GM23338 (cell line): ENCODE measurements around the gene VWA7. TPM values are rescaled to one million over a fixed set of nuclear protein-coding genes. Genes with fewer than 3 reads are reported as not detected.
A peak's percentile ranks its signal among the peaks of the same experiment; 100 is the strongest.

Experiments used
- ATAC-seq: fragments of 200-7000 bp; cut with Tn5 transposase; 3 replicates; pipeline ENCODE4 v1.9.1; 2020
- DNase-seq: peaks from one replicate; pipeline ENCODE4 v3.0.0-alpha.2; 2015; ENCODE audit warnings: low spot score
- H2AFZ ChIP-seq: fragments of 200-600 bp; sonication (generic); 2 replicates; pipeline ENCODE4 v1.8.0; 2016; ENCODE audit warnings: antibody characterized with exemption, mild to moderate bottlenecking, moderate library complexity
- H3F3A ChIP-seq: fragments of 200-600 bp; sonication (generic); replicated peaks from 2 replicates; pipeline ENCODE4 v1.8.0; 2017; ENCODE audit warnings: antibody characterized with exemption, mixed run types, low read depth
- H3K27ac ChIP-seq: fragments of 200-600 bp; sonication (generic); 2 replicates; pipeline ENCODE4 v1.6.1; 2016; ENCODE audit warnings: low read depth
- H3K27me3 ChIP-seq: fragments of 200-600 bp; sonication (generic); 2 replicates; pipeline ENCODE4 v1.8.0; 2016; ENCODE audit warnings: mild to moderate bottlenecking, mixed run types, moderate library complexity; ENCODE audit not compliant: insufficient read depth
- H3K36me3 ChIP-seq: fragments of 200-600 bp; sonication (generic); 2 replicates; pipeline ENCODE4 v1.8.0; 2016; ENCODE audit warnings: mild to moderate bottlenecking; ENCODE audit not compliant: insufficient read depth
- H3K4me1 ChIP-seq: fragments of 200-600 bp; sonication (generic); 2 replicates; pipeline ENCODE4 v1.8.0; 2016; ENCODE audit warnings: mild to moderate bottlenecking, moderate library complexity; ENCODE audit not compliant: insufficient read depth
- H3K4me2 ChIP-seq: fragments of 200-600 bp; sonication (generic); 2 replicates; pipeline ENCODE4 v1.7.1; 2017; ENCODE audit warnings: mixed run types
- H3K4me3 ChIP-seq: fragments of 200-600 bp; sonication (generic); 2 replicates; pipeline ENCODE4 v1.6.1; 2016; ENCODE audit warnings: mixed run types
- H3K79me2 ChIP-seq: fragments of 200-600 bp; sonication (generic); replicated peaks from 2 replicates; pipeline ENCODE4 v1.8.0; 2017; ENCODE audit warnings: mild to moderate bottlenecking; ENCODE audit not compliant: insufficient read depth
- H3K9me2 ChIP-seq: fragments of 200-600 bp; sonication (generic); 2 replicates; pipeline ENCODE4 v1.8.0; 2017; ENCODE audit not compliant: insufficient read depth
- H4K20me1 ChIP-seq: fragments of 200-600 bp; sonication (generic); replicated peaks from 2 replicates; pipeline ENCODE4 v1.8.0; 2017; ENCODE audit warnings: mild to moderate bottlenecking; ENCODE audit not compliant: insufficient read depth
- H3K27ac Mint-ChIP-seq: 2 replicates; pipeline ENCODE4 v1.8.0; 2020; ENCODE audit warnings: inconsistent platforms, mild to moderate bottlenecking, moderate library complexity, mixed read lengths
- H3K27me3 Mint-ChIP-seq: 3 replicates; pipeline ENCODE4 v1.8.0; 2022; ENCODE audit warnings: low read depth, mild to moderate bottlenecking, moderate library complexity, mixed read lengths, inconsistent platforms; ENCODE audit not compliant: insufficient read depth, poor library complexity
- H3K36me3 Mint-ChIP-seq: 3 replicates; pipeline ENCODE4 v1.8.0; 2021; ENCODE audit warnings: low read depth, mild to moderate bottlenecking, inconsistent platforms, moderate library complexity, mixed read lengths
- H3K4me1 Mint-ChIP-seq: 3 replicates; pipeline ENCODE4 v1.8.0; 2020; ENCODE audit warnings: mild to moderate bottlenecking, inconsistent platforms, mixed read lengths
- H3K4me3 Mint-ChIP-seq: 3 replicates; pipeline ENCODE4 v1.8.0; 2021; ENCODE audit warnings: moderate library complexity, mild to moderate bottlenecking, inconsistent platforms, mixed read lengths
- H3K9me3 Mint-ChIP-seq: 3 replicates; pipeline ENCODE4 v1.8.0; 2020; ENCODE audit warnings: moderate library complexity, mild to moderate bottlenecking, inconsistent platforms, mixed read lengths
- CTCF ChIP-seq, 2 experiments: fragments of 200-600 bp in 1 of 2; sonication (generic) in 1 of 2; conservative IDR thresholded peaks; 2 replicates each; pipeline versions ENCODE4 v1.5.1 to v1.6.1; 2016 to 2017; ENCODE audit warnings: antibody characterized with exemption in 2 of 2, low read depth in 2 of 2, mild to moderate bottlenecking in 2 of 2, moderate library complexity in 1 of 2
- ETS1 ChIP-seq: IDR thresholded peaks from 2 replicates; pipeline ENCODE4 v1.6.1; 2016; ENCODE audit warnings: antibody characterized with exemption
- EZH2 ChIP-seq: fragments of 200-600 bp; sonication (generic); IDR thresholded peaks from one replicate; pipeline ENCODE4 v1.8.0; 2017; ENCODE audit warnings: antibody characterized with exemption, mild to moderate bottlenecking, low read depth; ENCODE audit not compliant: unreplicated experiment
- EZH2phosphoT487 ChIP-seq: fragments of 200-600 bp; sonication (generic); IDR thresholded peaks from one replicate; pipeline ENCODE4 v1.8.1; 2018; ENCODE audit warnings: antibody characterized with exemption; ENCODE audit not compliant: unreplicated experiment
- JUNB ChIP-seq: IDR thresholded peaks from one replicate; pipeline ENCODE4 v1.6.1; 2016; ENCODE audit warnings: antibody characterized with exemption; ENCODE audit not compliant: unreplicated experiment
- NANOG ChIP-seq: IDR thresholded peaks from 2 replicates; pipeline ENCODE4 v1.6.1; 2016; ENCODE audit warnings: antibody characterized with exemption, borderline replicate concordance
- POLR2AphosphoS5 ChIP-seq: IDR thresholded peaks from 2 replicates; pipeline ENCODE4 v1.6.1; 2016; ENCODE audit warnings: antibody characterized with exemption, low read depth
- REST ChIP-seq: IDR thresholded peaks from one replicate; pipeline ENCODE4 v1.6.1; 2018; ENCODE audit warnings: antibody characterized with exemption; ENCODE audit not compliant: unreplicated experiment
- STAT1 ChIP-seq: IDR thresholded peaks from one replicate; pipeline ENCODE4 v1.6.1; 2016; ENCODE audit warnings: antibody characterized with exemption; ENCODE audit not compliant: unreplicated experiment
- ZNF114 ChIP-seq: fragments of 250-450 bp; sonication (Bioruptor Pico); IDR thresholded peaks from 2 replicates; pipeline ENCODE4 v1.5.0; 2020; ENCODE audit warnings: mild to moderate bottlenecking, moderate library complexity
- ZNF331 ChIP-seq: fragments of 250-450 bp; sonication (Bioruptor Pico); IDR thresholded peaks from 2 replicates; pipeline ENCODE4 v1.5.0; 2020; ENCODE audit warnings: low read depth, mild to moderate bottlenecking, moderate library complexity
- ZNF462 ChIP-seq: fragments of 250-450 bp; sonication (Bioruptor Pico); IDR thresholded peaks from 2 replicates; pipeline ENCODE4 v1.5.0; 2020; ENCODE audit warnings: mild to moderate bottlenecking, moderate library complexity
- polyA plus RNA-seq: library from polyadenylated mRNA; unstranded; fragments of >200 nt; fragmentation: Nextera tagmentation; extraction: Ambion mirVana; gene quantifications from 2 replicates; pipeline ENCODE4 v1.2.1, GENCODE V29; 2016
- total RNA-seq: library from RNA; depleted of rRNA; stranded (reverse); fragments of >200 nt; shearing (Covaris generic); gene quantifications from 2 replicates; pipeline ENCODE4 v1.2.3, GENCODE V29; 2014

The VWA7 gene
- total and polyA plus RNA-seq, 2 experiments from 2014 or later, result 0.07 to 0.36 TPM

- H4K20me1 ChIP-seq, result peaks cover 11% of the 10 kb centered on the region; the same call in 1 of the 2 replicates
- DNase-seq, result peak; percentile 96
- H3K9me2 ChIP-seq, result no peaks in the 10 kb centered on the region
- peaks cover 17% of the 10 kb centered on the region for H3K79me2 ChIP-seq
- H3K4me1 ChIP-seq, result peaks cover 21% of the 10 kb centered on the region
- no peak for TF ChIP-seq STAT1
- no peak for TF ChIP-seq NANOG
- TF ChIP-seq CTCF (conservative IDR thresholded peaks at IDR 0.05; ENCODE audit: low read depth in 2 of 2), result peak in 1 of 2 experiments; percentile 20; a peak in 1 of 4 replicates
- TF ChIP-seq POLR2AphosphoS5, result peak; percentile 71
- TF ChIP-seq EZH2, result no peak
- TF ChIP-seq ZNF114 (CRISPR knock-in tag), result no peak
- TF ChIP-seq ETS1, result no peak
- TF ChIP-seq ZNF331 (CRISPR knock-in tag), result no peak
- TF ChIP-seq ZNF462 (CRISPR knock-in tag), result no peak
- no peak for TF ChIP-seq REST
- no peak for TF ChIP-seq JUNB
- TF ChIP-seq EZH2phosphoT487, result no peak
- ATAC-seq, result peak; percentile 77
- H3K4me2 ChIP-seq, result peak overlapping the region; percentile 98
- peaks cover 29% of the 10 kb centered on the region for H3K36me3 ChIP-seq
- H3K27me3 ChIP-seq, result peaks cover 8% of the 10 kb centered on the region; the same call in 1 of the 2 replicates
- Mint-ChIP-seq H3K27me3 (peaks cover 21% of the 10 kb centered on the region), H3K27ac (peak overlapping the region; percentile 96), H3K4me3 (peak overlapping the region; percentile 93), H3K4me1 (peaks cover 30% of the 10 kb centered on the region), H3K36me3 (peaks cover 64% of the 10 kb centered on the region), H3K9me3 (no peaks in the 10 kb centered on the region; the same call in 2 of the 3 replicates)
- H3K4me3 ChIP-seq, result peak overlapping the region; percentile 99
- H3K27ac ChIP-seq, result peak overlapping the region; percentile 79
- peaks cover 43% of the 10 kb centered on the region for H3F3A ChIP-seq
- peak overlapping the region; percentile 95 for H2AFZ ChIP-seq
These were observed 47.0 kb downstream of the VWA7 start for GRCh38 chr6:31729979-31730630.
